ENCODE data around the gene MUCL3.
"Not testable (repeated sequence)": the region's sequence is repeated elsewhere in the genome, so short reads cannot be mapped to it uniquely, and the experiment has no call there.

The MUCL3 gene

DNA sequence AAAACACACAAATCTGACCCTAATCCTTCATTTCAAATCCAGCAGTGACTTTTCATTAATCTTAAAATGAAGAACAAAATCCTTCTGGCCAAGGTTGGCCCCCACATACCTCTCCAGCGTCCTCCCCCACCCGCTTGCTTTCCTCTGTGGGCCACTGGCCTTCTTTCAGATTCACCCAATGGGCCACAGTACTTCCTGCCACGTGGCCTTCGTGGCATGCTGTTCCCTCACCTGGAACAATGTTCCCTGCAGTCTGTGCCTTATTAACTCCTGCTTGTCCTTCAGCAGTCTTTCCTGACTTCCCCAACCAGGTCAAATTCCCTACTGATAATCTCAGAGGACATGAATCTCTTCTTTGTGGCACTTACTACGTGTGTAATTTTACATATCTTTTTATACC is 38.1 kb upstream of the MUCL3 start:
- TF ChIP-seq, protein P1, sequence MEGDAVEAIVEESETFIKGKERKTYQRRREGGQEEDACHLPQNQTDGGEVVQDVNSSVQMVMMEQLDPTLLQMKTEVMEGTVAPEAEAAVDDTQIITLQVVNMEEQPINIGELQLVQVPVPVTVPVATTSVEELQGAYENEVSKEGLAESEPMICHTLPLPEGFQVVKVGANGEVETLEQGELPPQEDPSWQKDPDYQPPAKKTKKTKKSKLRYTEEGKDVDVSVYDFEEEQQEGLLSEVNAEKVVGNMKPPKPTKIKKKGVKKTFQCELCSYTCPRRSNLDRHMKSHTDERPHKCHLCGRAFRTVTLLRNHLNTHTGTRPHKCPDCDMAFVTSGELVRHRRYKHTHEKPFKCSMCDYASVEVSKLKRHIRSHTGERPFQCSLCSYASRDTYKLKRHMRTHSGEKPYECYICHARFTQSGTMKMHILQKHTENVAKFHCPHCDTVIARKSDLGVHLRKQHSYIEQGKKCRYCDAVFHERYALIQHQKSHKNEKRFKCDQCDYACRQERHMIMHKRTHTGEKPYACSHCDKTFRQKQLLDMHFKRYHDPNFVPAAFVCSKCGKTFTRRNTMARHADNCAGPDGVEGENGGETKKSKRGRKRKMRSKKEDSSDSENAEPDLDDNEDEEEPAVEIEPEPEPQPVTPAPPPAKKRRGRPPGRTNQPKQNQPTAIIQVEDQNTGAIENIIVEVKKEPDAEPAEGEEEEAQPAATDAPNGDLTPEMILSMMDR (IDR thresholded peaks at IDR 0.05; ENCODE audit: insufficient read depth, missing control alignments), result no peak
- no peak for FAIRE-seq
- DNase-seq (ENCODE audit: insufficient read length, low spot score), result no peak

DNA sequence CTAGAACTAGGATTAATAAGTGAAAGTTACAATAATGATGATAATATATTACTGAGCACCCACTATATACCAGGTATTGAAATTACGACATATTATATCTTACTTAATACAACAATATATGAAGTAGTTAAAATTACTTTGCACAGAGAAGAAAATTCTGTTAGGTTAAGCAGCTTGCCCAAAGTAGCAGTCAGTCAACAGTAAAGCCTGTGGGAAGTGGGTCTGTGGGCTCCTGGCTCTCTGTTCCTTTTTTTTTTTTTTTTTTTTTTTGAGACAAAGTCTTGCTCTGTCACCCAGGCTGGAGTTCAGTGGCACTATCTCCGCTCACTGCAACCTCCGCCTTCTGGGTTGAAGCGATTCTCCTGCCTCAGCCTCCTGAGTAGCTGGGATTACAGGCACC is 37.5 kb upstream of the MUCL3 start:
- TF ChIP-seq, protein P1 (IDR thresholded peaks at IDR 0.05; ENCODE audit: insufficient read depth, missing control alignments), result no peak
- DNase-seq (ENCODE audit: insufficient read length, low spot score) (no peak), FAIRE-seq (no peak)

DNA sequence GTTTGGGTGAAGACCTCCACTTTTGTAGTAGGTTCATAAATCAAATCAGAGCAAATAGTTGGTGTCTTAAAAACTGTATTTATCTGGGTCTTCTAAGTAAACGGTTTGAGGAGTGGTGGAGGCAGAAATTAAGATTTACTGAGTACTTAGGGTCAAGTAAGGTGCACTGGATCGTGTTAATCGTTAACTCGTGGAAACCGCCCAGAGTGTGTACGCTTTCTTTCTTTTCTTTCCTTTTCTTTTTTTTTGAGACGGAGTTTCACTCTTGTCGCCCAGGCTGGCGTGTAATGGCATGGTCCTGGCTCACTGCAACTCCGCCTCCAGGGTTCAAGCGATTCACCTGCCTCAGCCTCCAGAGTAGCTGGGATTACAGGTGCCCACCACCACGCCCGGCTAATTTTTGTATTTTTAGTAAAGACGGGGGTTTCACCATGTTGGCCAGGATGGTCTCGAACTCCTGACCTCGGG is 33.4 kb upstream of the MUCL3 start:
- not testable (repeated sequence) for FAIRE-seq; DNase-seq (ENCODE audit: insufficient read length, low spot score)

DNA sequence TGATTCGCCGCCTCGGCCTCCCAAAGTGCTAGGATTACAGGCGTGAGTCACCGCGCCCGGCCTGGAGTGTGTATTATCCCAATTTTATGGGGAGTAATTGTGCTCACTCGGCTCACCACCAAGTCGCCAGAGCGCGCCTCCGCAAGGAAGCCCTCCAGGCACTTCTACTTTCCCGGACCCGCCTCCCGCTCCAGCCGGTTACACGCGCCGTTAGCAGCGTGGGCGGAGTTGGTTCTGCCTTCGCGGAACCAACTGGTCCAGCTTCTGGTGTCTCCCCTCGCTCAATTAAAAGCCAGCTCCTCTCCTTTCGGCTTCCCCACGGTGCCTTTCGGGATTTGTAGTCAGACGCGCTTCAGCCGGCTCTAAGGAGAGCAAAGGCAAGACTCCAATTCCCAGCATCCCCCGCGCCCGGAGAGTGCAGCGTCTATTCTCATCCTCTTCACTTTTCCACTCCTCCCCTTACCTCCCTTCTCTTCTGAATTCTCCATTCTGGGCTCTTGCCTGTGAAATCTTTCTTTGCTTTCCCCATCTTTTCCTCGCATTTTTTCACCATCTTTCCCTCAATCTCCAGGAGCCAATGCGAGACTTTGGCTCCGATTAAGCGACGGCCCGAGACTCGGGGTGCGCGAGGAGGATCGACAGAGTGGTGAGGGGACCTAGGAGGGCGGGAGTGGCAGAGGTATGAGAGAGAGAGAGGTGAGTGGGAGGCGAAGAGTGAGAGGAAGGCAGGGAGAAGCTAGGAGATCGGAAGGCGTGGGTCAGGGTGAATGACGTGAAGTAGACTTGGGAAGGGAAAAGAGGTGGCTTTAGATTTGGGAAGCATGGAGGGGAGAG is 32.8 kb upstream of the MUCL3 start, which contains the start of gene GTF2H4:
Gene GTF2H4, plus strand, starts transcription at position 450 of the 834 bp plus-strand sequence.
- DNase-seq (ENCODE audit: insufficient read length, low spot score), result peak; percentile 81
- FAIRE-seq, result no peak
- TF ChIP-seq, protein P1 (IDR thresholded peaks at IDR 0.05; ENCODE audit: insufficient read depth, missing control alignments), result no peak

DNA sequence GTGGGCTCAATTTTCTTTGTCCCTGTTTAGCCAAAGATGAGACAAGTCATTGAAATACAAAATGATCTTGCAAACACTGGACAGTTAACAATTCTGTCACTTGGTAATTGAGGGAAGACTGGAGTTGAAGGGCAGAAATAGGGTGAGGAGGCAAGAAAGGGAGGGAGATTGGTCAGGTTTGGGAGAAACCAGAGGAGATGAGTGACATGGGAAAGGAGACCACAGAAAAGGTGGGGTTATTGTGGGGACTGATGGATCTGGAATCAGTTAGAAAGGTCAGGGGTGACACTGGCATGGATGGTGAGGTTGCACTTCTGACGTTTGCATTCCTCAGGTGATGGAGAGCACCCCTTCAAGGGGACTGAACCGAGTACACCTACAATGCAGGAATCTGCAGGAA is 32.1 kb upstream of the MUCL3 start:
- FAIRE-seq (no peak), DNase-seq (ENCODE audit: insufficient read length, low spot score) (no peak)
- TF ChIP-seq, protein P1 (IDR thresholded peaks at IDR 0.05; ENCODE audit: insufficient read depth, missing control alignments), result no peak

DNA sequence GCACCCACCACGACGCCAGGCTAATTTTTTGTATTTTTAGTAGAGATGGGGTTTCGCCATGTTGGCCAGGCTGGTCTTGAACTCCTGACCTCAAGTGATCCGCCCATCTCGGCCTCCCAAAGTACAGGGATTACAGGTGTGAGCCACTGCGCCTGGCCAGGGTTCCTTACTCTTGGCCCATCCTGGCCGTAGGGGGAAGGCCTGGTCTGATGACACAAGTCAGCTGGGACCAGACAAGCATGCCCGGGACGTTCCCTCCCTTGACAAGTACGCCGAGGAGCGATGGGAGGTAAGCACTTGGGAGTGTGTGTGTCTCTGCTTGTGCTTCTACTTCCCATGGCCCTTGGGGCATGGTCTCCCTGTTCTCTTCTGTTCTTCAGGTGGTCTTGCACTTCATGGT is 30.3 kb upstream of the MUCL3 start:
- not testable (repeated sequence) for FAIRE-seq; DNase-seq (ENCODE audit: insufficient read length, low spot score)

DNA sequence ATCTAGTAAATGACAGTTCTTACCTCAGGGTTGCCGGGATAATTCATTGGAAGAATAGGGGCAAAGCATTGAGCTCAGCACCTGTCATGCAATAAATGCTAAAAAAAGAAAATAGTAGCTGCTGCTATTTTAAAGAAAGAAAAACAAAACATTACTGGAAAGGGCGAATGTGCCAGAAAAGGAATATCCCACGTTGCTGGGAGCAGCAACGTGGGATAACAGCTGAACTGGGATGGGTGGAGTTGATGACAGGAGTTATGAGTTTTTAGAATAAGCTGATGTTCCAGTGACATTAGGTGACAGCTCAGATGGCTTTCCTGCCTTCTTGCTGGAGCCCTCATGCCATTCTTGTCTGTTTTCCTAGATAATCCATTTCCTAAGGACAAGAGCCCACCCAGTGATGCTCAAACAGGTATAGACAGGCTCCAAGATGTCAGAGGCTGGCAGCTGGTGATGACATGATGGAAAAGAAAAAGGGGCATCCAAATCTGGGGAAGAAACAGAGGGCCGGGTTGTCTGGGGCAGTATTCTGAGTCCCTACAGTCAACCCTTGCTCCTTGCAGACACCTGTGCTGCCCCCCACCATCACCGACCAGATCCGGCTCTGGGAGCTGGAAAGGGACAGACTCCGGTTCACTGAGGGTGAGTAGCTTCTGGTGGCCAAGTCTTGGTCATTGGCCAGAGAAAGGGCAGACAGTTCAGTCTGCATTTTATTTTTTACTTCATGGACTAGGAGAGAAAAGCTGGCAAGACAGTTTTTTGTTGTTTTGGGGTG is 27.8 kb upstream of the MUCL3 start:
- no peak for FAIRE-seq

More for the DNA sequence above, 27.8 kb upstream of the MUCL3 start:
- DNase-seq (ENCODE audit: insufficient read length, low spot score), result no peak
- TF ChIP-seq, protein P1 (IDR thresholded peaks at IDR 0.05; ENCODE audit: insufficient read depth, missing control alignments), result no peak
